GM12892 (cell line): ENCODE measurements around the gene CCDC116.

Experiments
- DNase-seq: peaks from one replicate; pipeline ENCODE4 v3.0.0; 2011; ENCODE audit not compliant: insufficient read length
- FAIRE-seq: peaks from 2 replicates; lab custom pipeline; 2011; peaks lifted over from hg19 to GRCh38; lab: Jason Lieb, UNC
- POLR2A ChIP-seq: IDR thresholded peaks from 2 replicates; pipeline ENCODE4 v1.6.1; 2011; ENCODE audit warnings: low read depth, low read length, control low read depth
- POLR2AphosphoS5 ChIP-seq: IDR thresholded peaks from 2 replicates; pipeline ENCODE4 v1.6.1; 2011; ENCODE audit warnings: low read depth, low read length, control low read depth
- TAF1 ChIP-seq: IDR thresholded peaks from 2 replicates; pipeline ENCODE4 v1.6.1; 2011; ENCODE audit warnings: low read depth, mild to moderate bottlenecking, control low read depth, low read length, borderline replicate concordance

Gene CCDC116

GRCh38 chr22:21682385-21683175, 50.0 kb downstream of the CCDC116 start:
- TF ChIP-seq POLR2AphosphoS5 (no peak), TAF1 (no peak), POLR2A (no peak)
- DNase-seq, result no peak
- no peak for FAIRE-seq

- no peak for DNase-seq
- TF ChIP-seq POLR2AphosphoS5, result no peak
- TF ChIP-seq POLR2A, result no peak
- no peak for TF ChIP-seq TAF1
- FAIRE-seq, result no peak
These were observed 50.8 kb downstream of the CCDC116 start for GRCh38 chr22:21683401-21683811.

GRCh38 chr22:21684492-21685163, 52.1 kb downstream of the CCDC116 start:
- FAIRE-seq (no peak), DNase-seq (no peak)
- TF ChIP-seq TAF1, result no peak
- TF ChIP-seq POLR2AphosphoS5, result no peak
- TF ChIP-seq POLR2A, result no peak

GRCh38 chr22:21685164-21685513, 52.6 kb downstream of the CCDC116 start:
- TF ChIP-seq POLR2AphosphoS5, result no peak
- TF ChIP-seq POLR2A, result no peak
- no peak for TF ChIP-seq TAF1

GRCh38 chr22:21686193-21686608, 53.6 kb downstream of the CCDC116 start:
- no peak for FAIRE-seq
- no peak for DNase-seq
- TF ChIP-seq POLR2A (no peak), POLR2AphosphoS5 (no peak), TAF1 (no peak)

More at GRCh38 chr22:21685164-21685513, 52.6 kb downstream of the CCDC116 start:
- no peak for DNase-seq
- FAIRE-seq, result no peak
